Renal pelvis (tissue), 4 donors: Measurements from ENCODE around the gene CD248. TPM values are rescaled to one million over a fixed set of nuclear protein-coding genes. Genes with fewer than 3 reads are reported as not detected.
"Not testable (repeated sequence)": the region's sequence is repeated elsewhere in the genome, so short reads cannot be mapped to it uniquely, and the experiment has no call there.

Experiments used
- DNase-seq: peaks from one replicate; pipeline ENCODE4 v3.0.0-alpha.2; 2013
- polyA plus RNA-seq, 3 donors: library from polyadenylated mRNA; unstranded; fragments of 120-200 nt; gene quantifications; one replicate each; pipeline ENCODE4 v1.2.1, GENCODE V29; 2013; ENCODE audit not compliant: insufficient read length in 3 of 3

Gene CD248
- polyA plus RNA-seq, 3 donors = 54.2 to 97.9 (median 70.3) TPM

- DNase-seq = no peak
Measured at GRCh38 chr11:66279092-66279734, 37.6 kb downstream of the CD248 start.

GRCh38 chr11:66278363-66279091 is 38.3 kb downstream of the CD248 start:
- DNase-seq = no peak

GRCh38 chr11:66277471-66278362 is 39.1 kb downstream of the CD248 start, which contains the start of gene CNIH2:
Gene CNIH2 (plus strand): TSS chr11:66278175. CDS start chr11:66278457, 282 bp downstream.
- no peak for DNase-seq

- not testable (repeated sequence) for DNase-seq
Measured at GRCh38 chr11:66277064-66277463, 39.8 kb downstream of the CD248 start.

GRCh38 chr11:66276619-66277018 is 40.2 kb downstream of the CD248 start:
- DNase-seq = not testable (repeated sequence)

- no peak for DNase-seq
Measured at GRCh38 chr11:66275984-66276612, 40.7 kb downstream of the CD248 start.

- DNase-seq = no peak
Measured at GRCh38 chr11:66275396-66275795, 41.4 kb downstream of the CD248 start.

- DNase-seq = no peak
Measured at GRCh38 chr11:66274219-66274618, 42.6 kb downstream of the CD248 start.

GRCh38 chr11:66272596-66272995 is 44.2 kb downstream of the CD248 start:
- no peak for DNase-seq

GRCh38 chr11:66271816-66272215 is 45.0 kb downstream of the CD248 start:
- DNase-seq = no peak

- DNase-seq = no peak
Measured at GRCh38 chr11:66268952-66269905, 47.6 kb downstream of the CD248 start.

GRCh38 chr11:66268244-66268951 is 48.4 kb downstream of the CD248 start, which contains the start of gene RAB1B:
Gene RAB1B (plus strand): TSS chr11:66268639. CDS start chr11:66268680, 41 bp downstream.
- peak; percentile 100 for DNase-seq

- DNase-seq = peak; percentile 91
Measured at GRCh38 chr11:66267379-66268243, 49.2 kb downstream of the CD248 start.

- DNase-seq = no peak
Measured at GRCh38 chr11:66267039-66267378, 49.8 kb downstream of the CD248 start.

- no peak for DNase-seq
Measured at GRCh38 chr11:66266378-66267038, 50.3 kb downstream of the CD248 start.

- no peak for DNase-seq
Measured at GRCh38 chr11:66265531-66266377, 51.1 kb downstream of the CD248 start.

GRCh38 chr11:66264914-66265313 is 51.9 kb downstream of the CD248 start:
- no peak for DNase-seq
